Upper lobe of left lung (tissue), 4 donors: ENCODE results near the gene CAV1.

Experiments
- CTCF ChIP-seq, 6 experiments: fragments of 450-650 bp in 4 of 6; fragments of 200-600 bp in 2 of 6; sonication (generic) in 2 of 6; IDR thresholded peaks; one replicate each; pipeline ENCODE4 v1.5.1; 2016 to 2019; ENCODE audit warnings: antibody characterized with exemption in 6 of 6
- EP300 ChIP-seq, 4 donors: sonication (generic); formaldehyde crosslinking; IDR thresholded peaks; one replicate each; pipeline ENCODE4 v1.5.1; 2017; ENCODE audit warnings: antibody characterized with exemption in 4 of 4, control low read depth in 2 of 4
- POLR2A ChIP-seq, 4 donors: fragments of 450-650 bp; IDR thresholded peaks; one replicate each; pipeline ENCODE4 v1.5.1; 2016 to 2017; ENCODE audit warnings: antibody characterized with exemption in 4 of 4, mild to moderate bottlenecking in 2 of 4
- POLR2AphosphoS5 ChIP-seq, 2 donors: sonication (generic); formaldehyde crosslinking; IDR thresholded peaks; one replicate each; pipeline ENCODE4 v1.5.1; 2017; ENCODE audit warnings: antibody characterized with exemption in 2 of 2

GRCh38 chr7:116538138-116538537 lies 13.3 kb downstream of the CAV1 start:
- TF ChIP-seq CTCF (IDR thresholded peaks at IDR 0.05) (no peak), POLR2AphosphoS5 (IDR thresholded peaks at IDR 0.05) (no peak), POLR2A (IDR thresholded peaks at IDR 0.05) (no peak), EP300 (IDR thresholded peaks at IDR 0.05) (no peak)
